MCF 10A (cell line): ENCODE measurements around the gene BTBD6. TPM values are rescaled to one million over a fixed set of nuclear protein-coding genes. Genes with fewer than 3 reads are reported as not detected.

ENCODE experiments used
- BruUV-seq: library from RNA; stranded (reverse); fragments of 400-500 nt; replicated peaks from 2 replicates; lab custom pipeline; 2021; lab: Mats Ljungman, UMichigan
- CTCF ChIA-PET: fragments of 300-600 bp; sonication (Branson Sonifier 250); formaldehyde crosslinking; extraction: SDS; loops from one replicate; lab custom pipeline; 2021; ENCODE audit warnings: antibody characterized with exemption, inconsistent platforms; lab: Yijun Ruan, JAX
- POLR2A ChIA-PET: fragments of 300-600, 350-650 bp; sonication (Branson Sonifier 250); formaldehyde crosslinking; extraction: SDS; loops from one replicate; lab custom pipeline; 2020; ENCODE audit warnings: antibody characterized with exemption, inconsistent platforms; lab: Yijun Ruan, JAX
- DNase-seq: peaks from one replicate; pipeline ENCODE4 v3.0.0-alpha.2; 2018; ENCODE audit not compliant: unreplicated experiment
- H3K27ac Mint-ChIP-seq: one replicate; pipeline ENCODE4 v1.8.0; 2022; ENCODE audit warnings: mild to moderate bottlenecking, low read depth, mixed read lengths; ENCODE audit not compliant: unreplicated experiment
- H3K27me3 Mint-ChIP-seq: one replicate; pipeline ENCODE4 v1.8.0; 2022; ENCODE audit warnings: mixed read lengths; ENCODE audit not compliant: insufficient read depth, unreplicated experiment
- H3K36me3 Mint-ChIP-seq: one replicate; pipeline ENCODE4 v1.8.0; 2022; ENCODE audit warnings: mild to moderate bottlenecking, moderate library complexity, mixed read lengths; ENCODE audit not compliant: insufficient read depth, unreplicated experiment
- H3K4me1 Mint-ChIP-seq: one replicate; pipeline ENCODE4 v1.8.0; 2022; ENCODE audit warnings: mixed read lengths; ENCODE audit not compliant: insufficient read depth, unreplicated experiment
- H3K4me3 Mint-ChIP-seq: one replicate; pipeline ENCODE4 v1.8.0; 2022; ENCODE audit warnings: mild to moderate bottlenecking, moderate library complexity, mixed read lengths; ENCODE audit not compliant: unreplicated experiment
- H3K9me3 Mint-ChIP-seq: one replicate; pipeline ENCODE4 v1.8.0; 2022; ENCODE audit warnings: mixed read lengths; ENCODE audit not compliant: unreplicated experiment
- CTCF ChIP-seq: fragments of 200-600 bp; IDR thresholded peaks from one replicate; pipeline ENCODE4 v1.8.0; 2022; ENCODE audit warnings: antibody characterized with exemption, mild to moderate bottlenecking; ENCODE audit not compliant: unreplicated experiment
- intact Hi-C: fragments of 100-400 bp; cut with micrococcal nuclease; formaldehyde crosslinking; loops from 2 replicates; pipeline ENCODE4 v1.14.1; 2022
- total RNA-seq: library from RNA; stranded (reverse); gene quantifications from 2 replicates; pipeline ENCODE4 v1.2.3, GENCODE V29; 2022

Gene BTBD6
- total RNA-seq, 1 experiment from 2014 or later = 24.5 TPM

DNA sequence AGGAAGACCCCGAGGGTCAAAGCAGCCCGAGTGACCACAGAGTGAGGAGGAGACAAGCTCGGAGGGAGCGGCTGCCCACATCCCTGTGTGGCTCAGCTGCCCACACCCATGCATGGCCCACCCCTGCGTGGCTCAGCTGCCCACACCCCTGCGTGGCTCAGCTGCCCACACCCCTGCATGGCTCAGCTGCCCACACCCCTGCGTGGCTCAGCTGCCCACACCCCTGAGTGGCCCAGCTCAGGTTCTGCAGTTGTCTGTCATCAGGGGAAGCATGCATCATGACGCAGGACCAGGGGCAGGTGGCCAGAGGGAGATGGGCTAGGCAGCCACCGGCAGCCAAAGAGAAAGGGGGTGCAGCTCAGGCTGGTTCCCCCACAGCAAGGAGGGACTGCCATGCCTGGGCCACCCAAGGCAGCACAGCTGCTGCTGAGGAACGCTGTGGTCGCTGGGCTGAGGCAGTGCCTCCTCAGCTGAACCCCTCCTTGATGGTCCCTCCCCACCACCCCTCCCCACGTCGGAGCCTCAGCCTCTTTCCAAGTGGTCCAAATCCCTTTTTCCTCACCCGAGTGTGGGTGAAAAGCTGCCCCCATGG is 33.9 kb upstream of the BTBD6 start:
- H3K9me3 Mint-ChIP-seq = no peaks in the 10 kb centered on the region
- H3K4me3 Mint-ChIP-seq = no peak overlapping the region
- no peak for DNase-seq
- ChIA-PET POLR2A (interaction anchor here (0.6 kb wide), 1 partner anchor 533 kb away, joined by 3 read pairs; no protein-coding TSS in a partner anchor), CTCF (interaction anchor here (0.6 to 1.8 kb wide), 2 partner anchors 11 to 175 kb away, joined by 3 to 11 read pairs; no protein-coding TSS in a partner anchor)
- no peak overlapping the region for H3K27ac Mint-ChIP-seq
- H3K36me3 Mint-ChIP-seq = peaks cover 39% of the 10 kb centered on the region
- BruUV-seq = no TSS peak
- TF ChIP-seq CTCF = no peak
- H3K27me3 Mint-ChIP-seq = no peaks in the 10 kb centered on the region
- intact Hi-C loops = no loop called here
- H3K4me1 Mint-ChIP-seq = no peaks in the 10 kb centered on the region

- CTCF ChIA-PET = no interaction called here
- H3K4me1 Mint-ChIP-seq = no peaks in the 10 kb centered on the region
- POLR2A ChIA-PET = no interaction called here
- no peaks in the 10 kb centered on the region for H3K9me3 Mint-ChIP-seq
- H3K27ac Mint-ChIP-seq = no peak overlapping the region
- H3K36me3 Mint-ChIP-seq = peaks cover 40% of the 10 kb centered on the region
- no peak overlapping the region for H3K4me3 Mint-ChIP-seq
- no peaks in the 10 kb centered on the region for H3K27me3 Mint-ChIP-seq
- no peak for DNase-seq
- no TSS peak for BruUV-seq
- no peak for TF ChIP-seq CTCF
- intact Hi-C loops = no loop called here
Observed at GRCh38 chr14:105215602-105216001, 32.7 kb upstream of the BTBD6 start.

- TF ChIP-seq CTCF = no peak
- Mint-ChIP-seq H3K9me3 (no peaks in the 10 kb centered on the region), H3K27ac (no peak overlapping the region), H3K36me3 (peaks cover 50% of the 10 kb centered on the region), H3K27me3 (no peaks in the 10 kb centered on the region), H3K4me3 (no peak overlapping the region), H3K4me1 (no peaks in the 10 kb centered on the region)
- no TSS peak for BruUV-seq
- intact Hi-C loops = no loop called here
- CTCF ChIA-PET = interaction anchor here (0.6 kb wide), 2 partner anchors 72 to 1826 kb away, joined by 3 to 5 read pairs; no protein-coding TSS in a partner anchor
- POLR2A ChIA-PET = no interaction called here
- no peak for DNase-seq
Observed at GRCh38 chr14:105216490-105217247, 31.7 kb upstream of the BTBD6 start.

DNA sequence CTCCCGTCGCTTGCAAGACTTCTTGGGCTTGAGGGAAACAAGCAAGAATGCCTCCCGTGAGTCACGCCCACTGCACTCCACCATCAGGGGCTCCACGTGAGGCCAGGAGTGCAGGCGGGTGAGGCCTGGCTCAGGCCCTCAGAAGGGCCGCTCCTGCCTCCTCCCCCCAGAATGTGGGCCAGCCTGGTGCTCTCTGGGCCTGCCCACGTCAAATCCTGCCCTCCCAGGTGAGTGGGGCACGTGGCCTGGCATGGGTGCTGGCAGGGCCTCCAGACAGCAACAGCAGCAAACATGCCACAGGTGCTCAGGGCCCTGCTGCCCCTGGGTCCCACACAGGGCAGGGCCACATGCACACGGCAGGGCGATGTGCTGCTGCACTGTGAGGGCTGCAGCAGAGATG is 30.6 kb upstream of the BTBD6 start:
- Mint-ChIP-seq H3K4me1 (no peaks in the 10 kb centered on the region), H3K4me3 (no peak overlapping the region), H3K36me3 (peaks cover 61% of the 10 kb centered on the region), H3K9me3 (no peaks in the 10 kb centered on the region), H3K27ac (no peak overlapping the region), H3K27me3 (no peaks in the 10 kb centered on the region)
- no TSS peak for BruUV-seq
- ChIA-PET POLR2A (no interaction called here), CTCF (no interaction called here)
- TF ChIP-seq CTCF = no peak
- DNase-seq = no peak
- intact Hi-C loops = no loop called here
